SJSA1 (cell line): ENCODE results near the gene UBXN7. TPM values are rescaled to one million over a fixed set of nuclear protein-coding genes. Genes with fewer than 3 reads are reported as not detected.
"Not testable (repeated sequence)": the region's sequence is repeated elsewhere in the genome, so short reads cannot be mapped to it uniquely, and the experiment has no call there.

ENCODE experiments used
- DNase-seq, 2 experiments: peaks; one replicate each; pipeline ENCODE4 v3.0.0-alpha.2; 2015 to 2020; ENCODE audit warnings: low spot score in 2 of 2, low read depth in 1 of 2
- H3K27ac ChIP-seq: fragments of 250-450 bp; sonication (Bioruptor Pico); 2 replicates; pipeline ENCODE4 v1.5.1; 2020; ENCODE audit warnings: mild to moderate bottlenecking, moderate library complexity
- H3K27me3 ChIP-seq: fragments of 250-450 bp; sonication (Bioruptor Pico); replicated peaks from 2 replicates; pipeline ENCODE4 v1.5.1; 2020; ENCODE audit warnings: mild to moderate bottlenecking, moderate library complexity
- H3K36me3 ChIP-seq: fragments of 250-450 bp; sonication (Bioruptor Pico); 2 replicates; pipeline ENCODE4 v1.5.1; 2020; ENCODE audit warnings: mild to moderate bottlenecking
- H3K4me1 ChIP-seq: fragments of 250-450 bp; sonication (Bioruptor Pico); replicated peaks from 2 replicates; pipeline ENCODE4 v1.6.1; 2021; ENCODE audit warnings: mild to moderate bottlenecking
- H3K4me3 ChIP-seq: fragments of 250-450 bp; sonication (Bioruptor Pico); 2 replicates; pipeline ENCODE4 v1.5.1; 2020; ENCODE audit warnings: mild to moderate bottlenecking
- H3K9me3 ChIP-seq: fragments of 250-450 bp; sonication (Bioruptor Pico); replicated peaks from 2 replicates; pipeline ENCODE4 v1.5.1; 2020; ENCODE audit warnings: mild to moderate bottlenecking
- total RNA-seq: library from RNA; depleted of rRNA; stranded (reverse); fragments of >200 nt; shearing (Covaris generic); gene quantifications from 2 replicates; pipeline ENCODE4 v1.2.3, GENCODE V29; 2014; rRNA removed

The UBXN7 gene
- total RNA-seq, 1 experiment from 2014 or later = 11.2 TPM

DNA sequence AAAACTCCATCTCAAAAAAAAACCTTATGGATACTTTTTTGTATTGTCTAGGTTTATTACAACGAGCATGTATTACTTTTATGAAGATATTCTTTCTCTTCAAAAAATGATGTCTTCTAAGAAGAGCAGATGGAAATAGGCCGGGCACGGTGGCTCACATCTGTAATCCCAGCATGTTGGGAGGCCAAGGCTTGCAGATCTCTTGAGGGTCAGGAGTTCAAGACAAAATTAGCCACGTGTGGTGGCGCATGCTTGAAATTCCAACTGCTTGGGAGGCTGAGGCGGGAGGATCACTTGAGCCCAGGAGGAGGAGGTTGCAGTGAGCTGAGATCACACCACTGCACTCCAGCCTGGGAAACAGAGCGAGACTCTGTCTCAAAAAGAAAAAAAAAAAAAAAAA is 118.1 kb downstream of the UBXN7 start:
- H3K36me3 ChIP-seq = peaks cover 10% of the 10 kb centered on the region
- not testable (repeated sequence) for H3K4me1 ChIP-seq, DNase-seq, H3K4me3 ChIP-seq, H3K9me3 ChIP-seq, H3K27me3 ChIP-seq, H3K27ac ChIP-seq

DNA sequence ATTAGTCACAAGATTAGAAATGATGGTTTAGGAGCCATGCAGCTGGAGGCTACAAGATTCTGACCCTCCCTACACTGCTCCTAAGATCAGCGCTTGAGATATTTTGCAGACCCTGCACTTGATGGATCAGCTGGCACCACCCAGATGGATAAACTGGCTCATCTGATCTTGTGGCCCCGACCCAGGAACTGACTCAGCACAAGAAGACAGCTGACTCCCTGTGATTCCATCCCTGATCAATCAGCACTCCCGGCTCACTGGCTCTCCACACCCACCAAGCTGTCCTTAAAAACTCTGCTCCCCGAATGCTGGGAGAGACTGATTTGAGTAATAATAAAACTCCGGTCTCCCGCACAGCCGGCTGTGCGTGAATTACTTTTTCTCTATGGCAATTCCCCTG is 129.3 kb downstream of the UBXN7 start:
- DNase-seq, H3K9me3 ChIP-seq, H3K27me3 ChIP-seq, H3K36me3 ChIP-seq, H3K4me1 ChIP-seq, H3K4me3 ChIP-seq, H3K27ac ChIP-seq: not testable (repeated sequence)

DNA sequence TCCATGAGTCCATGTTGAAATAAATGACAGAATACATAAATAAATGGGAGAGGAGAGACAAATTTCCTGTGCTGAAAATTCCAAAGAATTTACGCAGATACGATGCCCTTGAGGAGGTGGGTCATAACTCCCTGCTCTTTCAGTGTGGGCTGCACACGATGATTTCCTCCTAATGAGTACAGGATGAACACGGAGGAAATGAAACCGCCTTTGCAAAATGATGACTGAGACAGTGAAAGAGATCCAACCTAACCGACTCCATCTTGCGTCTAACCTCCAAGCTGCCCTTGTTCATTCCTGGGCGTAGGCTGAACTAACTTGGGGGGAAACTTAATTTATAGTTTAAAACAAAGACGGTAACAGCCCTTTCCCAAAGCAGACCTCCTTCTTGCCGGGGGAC is 129.7 kb downstream of the UBXN7 start:
- H3K27ac ChIP-seq, H3K36me3 ChIP-seq, H3K4me1 ChIP-seq, H3K9me3 ChIP-seq, H3K4me3 ChIP-seq, H3K27me3 ChIP-seq, DNase-seq: not testable (repeated sequence)

DNA sequence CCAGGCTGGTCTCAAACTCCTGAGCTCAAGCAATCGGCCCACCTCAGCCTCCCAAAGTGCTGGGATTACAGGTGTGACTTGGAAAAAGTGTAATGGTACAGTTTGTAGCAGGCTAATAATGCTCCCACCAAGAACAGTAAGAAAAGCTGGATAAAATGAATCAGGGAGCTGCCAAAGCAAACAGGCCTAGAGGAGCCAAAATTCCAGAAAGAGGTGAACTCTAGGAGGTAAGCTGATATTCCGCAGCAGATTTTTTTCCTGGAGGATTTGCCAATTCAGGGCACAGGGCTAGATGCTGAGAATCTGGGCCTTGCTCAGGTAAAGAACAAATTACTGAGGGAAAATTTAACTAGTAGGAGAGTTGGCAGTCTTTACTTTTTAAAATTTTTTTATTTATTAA is 133.7 kb downstream of the UBXN7 start:
- 0 out of 2 replicates have a peak, but pooled peaks cover 5% of the 10 kb centered on the region for H3K36me3 ChIP-seq
- no peak for DNase-seq
- H3K9me3 ChIP-seq = no peaks in the 10 kb centered on the region
- no peak overlapping the region for H3K27ac ChIP-seq
- no peak overlapping the region for H3K4me3 ChIP-seq
- no peaks in the 10 kb centered on the region for H3K4me1 ChIP-seq
- H3K27me3 ChIP-seq = no peaks in the 10 kb centered on the region

Other genes with a start within 250 kb of the UBXN7 start
- gene ZDHHC19, start 221.0 kb downstream of the UBXN7 start, total RNA-seq = not detected in 2 replicates
- gene SLC51A, start 215.9 kb downstream of the UBXN7 start, total RNA-seq = not detected in 2 replicates
- gene PCYT1A, start 144.7 kb downstream of the UBXN7 start, total RNA-seq = 63.7 and 84.6 TPM in 2 replicates
- 20.5 and 24.2 TPM in 2 replicates for gene DYNLT2B, start 114.2 kb downstream of the UBXN7 start, total RNA-seq
- gene TM4SF19, start 94.0 kb downstream of the UBXN7 start, total RNA-seq = 0.19 and 5.0 TPM in 2 replicates
- gene RNF168, start 71.3 kb upstream of the UBXN7 start, total RNA-seq = 11.9 and 17.1 TPM in 2 replicates
- not detected in 2 replicates for gene SMCO1, start 82.9 kb upstream of the UBXN7 start, total RNA-seq
- 9.3 and 12.7 TPM in 2 replicates for gene WDR53, start 136.1 kb upstream of the UBXN7 start, total RNA-seq
- gene FBXO45, start 136.2 kb upstream of the UBXN7 start, total RNA-seq = 18.3 and 20.4 TPM in 2 replicates
- 0.11 TPM in 1 of 2 replicates, not detected in the other for gene NRROS, start 207.3 kb upstream of the UBXN7 start, total RNA-seq